ENCODE results near the gene TTBK1.

The TTBK1 gene

DNA sequence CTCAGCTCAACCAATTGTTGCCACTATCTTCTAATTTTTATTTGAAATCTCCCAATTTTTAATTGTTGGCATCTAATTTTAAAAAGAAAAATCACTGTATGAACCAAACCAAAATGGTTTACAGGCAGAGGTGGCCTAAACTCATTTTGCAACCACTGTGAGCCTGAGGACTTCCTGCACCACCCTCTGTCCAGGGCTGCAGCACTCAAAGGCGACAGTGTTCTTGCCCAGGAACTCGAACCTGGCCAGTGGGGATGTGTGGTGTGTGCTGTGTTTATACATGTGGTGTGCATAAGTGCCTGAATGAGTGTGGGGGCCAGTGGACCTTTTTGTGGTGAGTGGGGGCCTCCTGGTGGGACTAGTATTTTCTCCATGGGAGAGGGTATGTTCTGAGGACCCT is 30.4 kb downstream of the TTBK1 start:
- DNase-seq (ENCODE audit: low read depth in 1 of 2, low spot score in 1 of 2): no peak
- in situ Hi-C loops (cut with HindIII; ENCODE audit: low pct_unique_long_range_greater_than_20kb, low sequenced_read_pairs): no loop called here
- no peak for TF ChIP-seq JUND (IDR thresholded peaks at IDR 0.05; ENCODE audit: low read depth)

DNA sequence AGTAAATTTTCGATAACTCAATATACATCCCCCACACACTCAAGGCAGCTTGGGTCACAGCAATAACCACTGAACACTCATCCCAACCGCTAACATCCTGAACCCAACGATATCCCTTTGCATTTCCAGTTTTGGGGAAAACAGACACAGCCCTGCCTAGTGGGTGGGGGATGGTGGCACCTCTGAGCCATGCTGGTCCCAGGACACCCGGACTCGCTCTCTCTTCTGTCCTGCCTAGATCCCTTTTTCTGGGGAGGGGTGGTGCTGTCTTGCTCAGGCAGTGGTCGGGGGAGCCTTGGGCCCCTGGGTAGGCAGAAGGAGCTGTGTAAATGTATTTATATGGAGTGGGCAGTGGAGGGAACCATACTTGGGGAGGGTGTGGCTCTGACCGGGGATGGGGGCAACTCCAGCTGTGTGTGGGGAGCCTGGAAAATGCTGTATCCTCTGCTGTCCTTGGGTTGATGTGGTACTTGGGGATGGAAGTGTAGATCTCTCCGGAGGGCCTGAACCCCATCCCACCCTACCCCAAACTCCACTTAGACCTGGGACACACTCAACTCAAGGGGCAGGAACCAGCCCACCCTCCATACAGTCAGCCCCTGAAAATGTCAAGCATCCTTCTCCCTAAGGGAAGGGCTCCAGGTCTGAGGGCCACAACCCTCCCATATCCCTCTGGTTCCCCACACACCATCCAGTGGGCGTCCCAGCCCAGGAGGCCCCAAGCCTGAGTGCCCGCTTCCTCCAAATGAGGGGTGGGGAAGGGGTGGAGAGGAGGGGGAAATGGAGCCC is 31.0 kb downstream of the TTBK1 start:
- no peak for TF ChIP-seq JUND (IDR thresholded peaks at IDR 0.05; ENCODE audit: low read depth)
- no peak for DNase-seq (ENCODE audit: low read depth in 1 of 2, low spot score in 1 of 2)
- in situ Hi-C loops (cut with HindIII; ENCODE audit: low pct_unique_long_range_greater_than_20kb, low sequenced_read_pairs): no loop called here

- DNase-seq (ENCODE audit: low read depth in 1 of 2, low spot score in 1 of 2): no peak
- in situ Hi-C loops (cut with HindIII; ENCODE audit: low pct_unique_long_range_greater_than_20kb, low sequenced_read_pairs): no loop called here
These were observed 31.8 kb downstream of the TTBK1 start for GRCh38 chr6:43274916-43275597.

DNA sequence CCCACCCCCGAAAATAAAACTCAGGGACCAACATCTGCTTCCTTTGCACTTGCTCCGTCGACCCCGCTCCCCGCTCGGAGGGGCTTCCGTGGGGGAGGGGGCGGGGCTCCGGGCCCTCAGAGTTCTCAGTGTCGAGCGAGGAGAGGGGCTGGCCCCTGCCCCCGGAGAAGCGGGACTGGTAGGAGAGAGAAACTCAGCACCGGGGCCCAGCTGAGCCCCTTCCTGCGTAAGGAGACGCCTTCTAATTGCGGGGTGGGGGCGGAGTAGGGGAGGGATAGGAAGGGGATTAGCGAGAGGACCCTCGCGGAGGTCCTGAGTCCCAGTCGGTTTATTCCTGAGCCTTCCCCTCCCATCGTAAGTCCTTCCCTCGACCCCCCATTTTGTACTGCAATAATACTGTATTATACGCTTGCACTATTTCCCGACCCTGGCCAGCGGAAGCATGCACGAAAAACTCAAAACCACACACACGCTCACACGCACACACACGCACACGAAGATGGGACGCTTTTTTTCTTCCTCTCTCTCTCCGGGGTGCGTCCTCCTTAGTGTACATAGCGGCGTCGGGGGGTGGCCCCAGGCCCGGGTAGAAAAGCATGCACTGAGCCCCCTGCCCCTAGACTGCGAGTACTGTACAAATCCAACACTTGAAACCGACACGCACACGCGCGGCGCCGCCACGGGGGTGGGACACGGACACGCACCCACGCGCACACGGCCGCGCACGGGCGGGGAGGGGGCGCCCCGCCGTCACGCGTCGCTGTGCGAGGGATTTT is 32.7 kb downstream of the TTBK1 start:
- in situ Hi-C loops (cut with HindIII; ENCODE audit: low pct_unique_long_range_greater_than_20kb, low sequenced_read_pairs): no loop called here
- TF ChIP-seq JUND (IDR thresholded peaks at IDR 0.05; ENCODE audit: low read depth): no peak
- no peak for DNase-seq (ENCODE audit: low read depth in 1 of 2, low spot score in 1 of 2)

More at GRCh38 chr6:43274916-43275597, 31.8 kb downstream of the TTBK1 start:
- TF ChIP-seq JUND (IDR thresholded peaks at IDR 0.05; ENCODE audit: low read depth): no peak

GRCh38 chr6:43276577-43277305 is 33.5 kb downstream of the TTBK1 start:
- DNase-seq (ENCODE audit: low read depth in 1 of 2, low spot score in 1 of 2): no peak

GRCh38 chr6:43277306-43277642 is 34.0 kb downstream of the TTBK1 start:
- in situ Hi-C loops (cut with HindIII; ENCODE audit: low pct_unique_long_range_greater_than_20kb, low sequenced_read_pairs): no loop called here
- no peak for TF ChIP-seq JUND (IDR thresholded peaks at IDR 0.05; ENCODE audit: low read depth)
- no peak for DNase-seq (ENCODE audit: low read depth in 1 of 2, low spot score in 1 of 2)

More at GRCh38 chr6:43276577-43277305, 33.5 kb downstream of the TTBK1 start:
- in situ Hi-C loops (cut with HindIII; ENCODE audit: low pct_unique_long_range_greater_than_20kb, low sequenced_read_pairs): no loop called here
- no peak for TF ChIP-seq JUND (IDR thresholded peaks at IDR 0.05; ENCODE audit: low read depth)

DNA sequence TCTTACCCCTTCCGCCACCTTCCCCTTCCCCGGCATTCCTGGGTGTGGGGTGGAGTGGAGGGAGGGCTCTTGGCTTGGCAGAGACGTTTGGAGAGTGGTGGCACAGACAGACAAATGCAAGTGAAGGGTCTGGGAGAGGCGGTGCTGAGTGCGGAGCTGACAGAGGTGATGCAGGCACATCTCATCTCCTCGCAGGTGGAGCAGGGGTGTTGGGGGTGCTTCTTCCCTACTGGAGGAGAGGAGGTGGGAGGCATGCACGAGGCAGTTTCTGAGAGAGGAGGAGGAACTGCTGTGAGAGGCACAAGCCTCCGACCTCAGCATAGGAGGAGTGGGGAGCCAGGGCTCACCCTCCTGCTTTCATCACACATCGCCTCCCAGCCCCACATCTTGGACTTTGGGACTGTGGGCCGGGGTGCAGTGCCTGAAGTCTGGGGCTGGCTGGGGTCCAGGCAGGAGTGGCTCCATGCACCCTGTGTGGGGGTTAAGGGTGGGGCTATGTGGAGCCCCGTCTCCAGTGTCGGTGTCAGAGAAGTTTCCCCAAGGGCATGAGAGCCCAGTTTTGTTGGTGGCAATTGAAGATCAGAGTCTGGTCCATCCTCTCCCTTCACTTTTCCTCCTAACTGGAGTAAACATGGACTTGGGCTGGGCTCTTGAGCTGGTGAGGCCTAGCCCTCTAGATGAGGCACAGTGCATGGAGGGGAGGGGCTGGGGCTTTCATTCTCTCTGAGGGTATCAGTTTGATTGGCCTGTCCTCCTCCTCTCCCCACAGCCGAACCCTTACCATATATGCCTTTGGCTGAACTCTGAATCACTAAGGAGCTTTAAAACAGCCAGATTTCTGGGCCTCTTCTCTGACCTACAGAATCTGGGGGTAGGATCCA is 34.6 kb downstream of the TTBK1 start:
- TF ChIP-seq JUND (IDR thresholded peaks at IDR 0.05; ENCODE audit: low read depth): no peak
- no peak for DNase-seq (ENCODE audit: low read depth in 1 of 2, low spot score in 1 of 2)
- in situ Hi-C loops (cut with HindIII; ENCODE audit: low pct_unique_long_range_greater_than_20kb, low sequenced_read_pairs): no loop called here

GRCh38 chr6:43278524-43279078 is 35.3 kb downstream of the TTBK1 start:
- TF ChIP-seq JUND (IDR thresholded peaks at IDR 0.05; ENCODE audit: low read depth): no peak
- in situ Hi-C loops (cut with HindIII; ENCODE audit: low pct_unique_long_range_greater_than_20kb, low sequenced_read_pairs): no loop called here
- DNase-seq (ENCODE audit: low read depth in 1 of 2, low spot score in 1 of 2): no peak

DNA sequence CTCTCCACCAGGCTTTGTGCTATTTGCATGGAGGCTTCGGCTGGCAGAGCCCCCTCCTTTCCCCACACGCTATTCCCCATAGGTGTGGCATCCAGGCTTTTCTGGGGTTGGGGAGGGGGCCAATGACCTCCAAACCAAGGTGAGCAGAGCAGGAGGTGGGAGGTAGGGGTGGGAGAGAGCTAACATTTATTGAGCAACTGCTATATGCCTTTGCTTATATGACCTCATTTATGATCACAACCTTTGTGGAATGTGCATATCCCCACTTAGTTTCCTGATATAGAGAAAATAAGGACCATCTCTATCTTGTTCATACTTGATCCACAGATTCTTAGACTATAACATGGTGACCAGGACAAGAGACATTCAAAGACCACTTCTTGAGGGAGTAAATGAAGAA is 37.0 kb downstream of the TTBK1 start:
- no peak for DNase-seq (ENCODE audit: low read depth in 1 of 2, low spot score in 1 of 2)
- in situ Hi-C loops (cut with HindIII; ENCODE audit: low pct_unique_long_range_greater_than_20kb, low sequenced_read_pairs): no loop called here
- TF ChIP-seq JUND (IDR thresholded peaks at IDR 0.05; ENCODE audit: low read depth): no peak

- no peak for TF ChIP-seq JUND (IDR thresholded peaks at IDR 0.05; ENCODE audit: low read depth)
- no peak for DNase-seq (ENCODE audit: low read depth in 1 of 2, low spot score in 1 of 2)
- in situ Hi-C loops (cut with HindIII; ENCODE audit: low pct_unique_long_range_greater_than_20kb, low sequenced_read_pairs): no loop called here
These were observed 38.8 kb downstream of the TTBK1 start for GRCh38 chr6:43282060-43282459.
